B cell (primary cell): Measurements from ENCODE around the gene SNX20. TPM values are rescaled to one million over a fixed set of nuclear protein-coding genes. Genes with fewer than 3 reads are reported as not detected.

Source experiments
- ATAC-seq: fragments of 200-7000 bp; cut with Tn5 transposase; one replicate; pipeline ENCODE4 v1.10.0; 2021; ENCODE audit warnings: low read depth, mild to moderate bottlenecking, moderate number of reproducible peaks, moderate library complexity
- CTCF ChIA-PET: fragments of 350-600 bp; sonication (Branson Sonifier 250); formaldehyde crosslinking; loops from one replicate; lab custom pipeline; 2021; ENCODE audit warnings: antibody characterized with exemption, inconsistent platforms; lab: Charles Lee
- POLR2A ChIA-PET: fragments of 350-600 bp; sonication (Branson Sonifier 250); formaldehyde crosslinking; loops from one replicate; lab custom pipeline; 2021; ENCODE audit warnings: antibody characterized with exemption; lab: Charles Lee
- DNase-seq: peaks from one replicate; pipeline ENCODE4 v3.0.0; 2013
- H2AFZ ChIP-seq: 2 replicates; pipeline ENCODE4 v1.6.1; 2012; ENCODE audit warnings: mild to moderate bottlenecking, low read depth, low read length; ENCODE audit not compliant: insufficient read depth, poor library complexity, severe bottlenecking
- H3K27ac ChIP-seq, 2 donors: 1 replicate in 1 of 2; 2 replicates in 1 of 2; pipeline ENCODE4 v1.5.1; 2012 to 2013; ENCODE audit warnings: low read length in 2 of 2, mild to moderate bottlenecking in 2 of 2, moderate library complexity in 1 of 2
- H3K27me3 ChIP-seq, 4 experiments: fragments of 200-600 bp in 1 of 4; sonication (generic) in 1 of 4; replicated peaks in 1 of 4; 1 replicate in 2 of 4; 2 replicates in 2 of 4; pipeline versions ENCODE4 v1.6.1 to v1.7.0; 2013 to 2016; ENCODE audit warnings: low read length in 3 of 4, mild to moderate bottlenecking in 2 of 4, mixed read lengths in 1 of 4, moderate library complexity in 1 of 4; ENCODE audit not compliant: insufficient read depth in 4 of 4, control insufficient read depth in 3 of 4; ENCODE audit errors: control extremely low read depth in 1 of 4
- H3K36me3 ChIP-seq, 2 experiments: replicated peaks in 1 of 2; 1 replicate in 1 of 2; 2 replicates in 1 of 2; pipeline versions ENCODE4 v1.6.1 to v1.7.1; 2013; ENCODE audit warnings: low read length in 1 of 2; ENCODE audit not compliant: insufficient read depth in 2 of 2, control insufficient read depth in 1 of 2; ENCODE audit errors: control extremely low read depth in 1 of 2, extremely low read depth in 1 of 2
- H3K4me1 ChIP-seq, 2 donors: fragments of 200-600 bp in 1 of 2; sonication (generic) in 1 of 2; 1 replicate in 1 of 2; 2 replicates in 1 of 2; pipeline versions ENCODE4 v1.5.1 to v1.6.1; 2013 to 2017; ENCODE audit warnings: low read length in 2 of 2; ENCODE audit not compliant: control insufficient read depth in 2 of 2, insufficient read depth in 2 of 2
- H3K4me2 ChIP-seq: replicated peaks from 2 replicates; pipeline ENCODE3; 2012; ENCODE audit warnings: mild to moderate bottlenecking, low read depth, low read length; ENCODE audit not compliant: poor library complexity, severe bottlenecking
- H3K4me3 ChIP-seq, 5 experiments: fragments of 200-600 bp in 1 of 5; sonication (generic) in 1 of 5; 1 replicate in 3 of 5; 2 replicates in 2 of 5; pipeline versions ENCODE4 v1.5.1 to v1.7.0; 2011 to 2016; ENCODE audit warnings: low read length in 4 of 5, mild to moderate bottlenecking in 4 of 5, low read depth in 2 of 5, control low read depth in 1 of 5, moderate library complexity in 1 of 5; ENCODE audit not compliant: insufficient read depth in 1 of 5; ENCODE audit errors: control extremely low read depth in 1 of 5, extremely low read depth in 1 of 5
- H3K79me2 ChIP-seq: fragments of 200-600 bp; sonication (generic); one replicate; pipeline ENCODE4 v1.6.0; 2016; ENCODE audit warnings: low read length; ENCODE audit not compliant: control insufficient read depth, insufficient read depth
- H3K9ac ChIP-seq: fragments of 200-600 bp; sonication (generic); 2 replicates; pipeline ENCODE4 v1.6.1; 2017; ENCODE audit warnings: mild to moderate bottlenecking, low read length, moderate library complexity
- H3K9me3 ChIP-seq, 3 donors: one replicate each; pipeline versions ENCODE4 v1.6.1 to v1.7.1; 2013; ENCODE audit warnings: low read length in 2 of 3; ENCODE audit not compliant: control insufficient read depth in 2 of 3, insufficient read depth in 1 of 3; ENCODE audit errors: control extremely low read depth in 1 of 3
- H4K20me1 ChIP-seq: 2 replicates; pipeline ENCODE4 v1.6.0; 2012; ENCODE audit warnings: mild to moderate bottlenecking, low read length; ENCODE audit not compliant: insufficient read depth, control insufficient read depth, poor library complexity, severe bottlenecking
- H3K27ac Mint-ChIP-seq: one replicate; pipeline ENCODE4 v1.8.0; 2021; ENCODE audit warnings: mixed read lengths
- H3K27me3 Mint-ChIP-seq: one replicate; pipeline ENCODE4 v1.8.0; 2021; ENCODE audit warnings: mixed read lengths
- H3K4me1 Mint-ChIP-seq: one replicate; pipeline ENCODE4 v1.8.0; 2021; ENCODE audit warnings: mixed read lengths
- H3K4me3 Mint-ChIP-seq: one replicate; pipeline ENCODE4 v1.8.0; 2021; ENCODE audit warnings: mixed read lengths
- H3K9me3 Mint-ChIP-seq: one replicate; pipeline ENCODE4 v1.8.0; 2022; ENCODE audit warnings: mixed read lengths; ENCODE audit not compliant: insufficient read depth
- CTCF ChIP-seq: fragments of 200-600 bp; IDR thresholded peaks from one replicate; pipeline ENCODE4 v1.8.0; 2022; ENCODE audit warnings: antibody characterized with exemption, mild to moderate bottlenecking
- EZH2 ChIP-seq: IDR thresholded peaks from 2 replicates; pipeline ENCODE4 v1.6.1; 2012; ENCODE audit warnings: borderline replicate concordance, low read depth, mild to moderate bottlenecking, moderate library complexity, low read length; ENCODE audit not compliant: insufficient read depth, poor library complexity, severe bottlenecking
- WGBS: methylation state at CpG from one replicate; pipeline ENCODE4 v1.1.5; 2013; ENCODE audit warnings: missing lambda C conversion rate; ENCODE audit not compliant: insufficient coverage; 5-methylcytosine and 5-hydroxymethylcytosine counted together
- intact Hi-C: fragments of 100-400 bp; cut with micrococcal nuclease; formaldehyde crosslinking; loops from one replicate; pipeline ENCODE4 v1.10.0; 2022
- polyA plus RNA-seq: library from polyadenylated mRNA; depleted of rRNA; stranded (reverse); fragments of >200 nt; gene quantifications from 2 replicates; pipeline ENCODE4 v1.2.3, GENCODE V29; 2012
- total RNA-seq, 2 donors: library from RNA; stranded (reverse); fragments of 120-200 nt in 1 of 2; gene quantifications; 1 replicate in 1 of 2; 2 replicates in 1 of 2; pipeline versions ENCODE4 v1.2.3 to v1.2.4, GENCODE V29; 2013 to 2022

SNX20 gene
- total and polyA plus RNA-seq, 2 donors (not counting 1 experiment from before 2014, with no cell fraction given), result 34.7 to 43.0 TPM

GRCh38 chr16:50666658-50667496, 14.2 kb downstream of the SNX20 start:
- ChIA-PET POLR2A (interaction anchor here (1.0 to 2.3 kb wide), 3 partner anchors 14 to 392 kb away, joined by 4 to 5 read pairs (median 5); partner anchors contain the start of gene SNX20), CTCF (interaction anchor here (0.5 to 9.5 kb wide), 24 partner anchors 10 to 642 kb away, joined by 3 to 154 read pairs (median 12); partner anchors contain the start of genes BRD7, CNEP1R1, CYLD and NKD1)
- DNase-seq (peak; percentile 56), ATAC-seq (peak; percentile 67)
- intact Hi-C loops, result loop anchor here (2.0 to 5.0 kb wide), 3 partner anchors 14 to 640 kb away; partner anchors contain the start of genes BRD7, CNEP1R1 and SNX20
- H3K4me1 Mint-ChIP-seq, result peaks cover 25% of the 10 kb centered on the region
- Histone ChIP-seq H3K36me3 (peaks cover 0 to 17% of the 10 kb centered on the region in 2 experiments), H3K27me3 (no peaks in the 10 kb centered on the region), H3K4me1 (peaks cover 10 to 21% of the 10 kb centered on the region in 2 donors), H3K9me3 (peaks cover 0 to 16% (median 4%) of the 10 kb centered on the region in 3 donors), H3K27ac (peak overlapping the region in 1 of 2 donors; percentile 37), H4K20me1 (no peaks in the 10 kb centered on the region), H3K79me2 (peaks cover under 1% of the 10 kb centered on the region), H2AFZ (peak overlapping the region; percentile 64), H3K4me2 (peak overlapping the region; percentile 76), H3K4me3 (peak overlapping the region in 3 of 5 experiments; percentile 30 to 36 (median 36)), H3K9ac (peak overlapping the region; percentile 36)
- peak overlapping the region; percentile 61 for H3K4me3 Mint-ChIP-seq
- TF ChIP-seq EZH2, result no peak
- peak overlapping the region; percentile 71 for H3K27ac Mint-ChIP-seq
- H3K9me3 Mint-ChIP-seq, result no peaks in the 10 kb centered on the region
- H3K27me3 Mint-ChIP-seq, result no peaks in the 10 kb centered on the region
- 46% methylated on average over 6 of the region's 9 CpGs for WGBS

- no peaks in the 10 kb centered on the region for H3K27me3 ChIP-seq
- H3K9me3 Mint-ChIP-seq, result no peaks in the 10 kb centered on the region
- peak overlapping the region; percentile 86 for H3K4me3 Mint-ChIP-seq
- intact Hi-C loops, result loop anchor here (1.0 to 5.0 kb wide), 6 partner anchors 82 to 638 kb away; partner anchors contain the start of genes CNEP1R1 and NKD1
- H2AFZ ChIP-seq, result peak overlapping the region; percentile 81
- 24% methylated on average over 33 of the region's 40 CpGs for WGBS
- no peaks in the 10 kb centered on the region for H4K20me1 ChIP-seq
- no peaks in the 10 kb centered on the region for H3K79me2 ChIP-seq
- peaks cover 25% of the 10 kb centered on the region for H3K4me1 Mint-ChIP-seq
- peak overlapping the region; percentile 43 to 59 (median 49) for H3K4me3 ChIP-seq
- H3K27ac ChIP-seq, result peak overlapping the region in 1 of 2 donors; percentile 7
- H3K27ac Mint-ChIP-seq, result peak overlapping the region; percentile 79
- TF ChIP-seq EZH2, result no peak
- peak; percentile 93 for TF ChIP-seq CTCF
- H3K9ac ChIP-seq, result peak overlapping the region; percentile 56
- H3K36me3 ChIP-seq, result peaks cover 0 to 13% of the 10 kb centered on the region in 2 experiments
- DNase-seq (peak; percentile 81), ATAC-seq (peak; percentile 71)
- peak overlapping the region; percentile 79 for H3K4me2 ChIP-seq
- ChIA-PET CTCF (interaction anchor here (0.7 to 9.5 kb wide), 58 partner anchors 9 to 640 kb away, joined by 3 to 154 read pairs (median 4); partner anchors contain the start of genes BRD7, CNEP1R1, CYLD and HEATR3), POLR2A (interaction anchor here (1.3 to 2.3 kb wide), 2 partner anchors 16 to 391 kb away, joined by 5 to 6 read pairs; partner anchors contain the start of gene SNX20)
- peaks cover 0 to 13% (median 0%) of the 10 kb centered on the region in 3 donors for H3K9me3 ChIP-seq
- H3K4me1 ChIP-seq, result peaks cover 10 to 21% of the 10 kb centered on the region in 2 donors
- H3K27me3 Mint-ChIP-seq, result no peaks in the 10 kb centered on the region
These were observed 15.8 kb downstream of the SNX20 start for GRCh38 chr16:50665128-50665878.
